ENCODE results near the gene DDX25. TPM values are rescaled to one million over a fixed set of nuclear protein-coding genes. Genes with fewer than 3 reads are reported as not detected.

DDX25 gene
- total RNA-seq, 1 experiment from 2014 or later, result 0.37 TPM

GRCh38 chr11:125975634-125976033, 71.3 kb downstream of the DDX25 start:
- no peaks in the 10 kb centered on the region for H3K27me3 ChIP-seq (ENCODE audit: insufficient read depth, low read length)
- intact Hi-C loops (cut with micrococcal nuclease), result no loop called here
- no TSS peak for BruUV-seq (replicated peaks)

GRCh38 chr11:125976156-125976555, 71.8 kb downstream of the DDX25 start:
- BruUV-seq (replicated peaks), result no TSS peak
- Histone ChIP-seq H3K4me1 (ENCODE audit: control insufficient read depth in 1 of 2, insufficient read depth in 2 of 2, low read length in 2 of 2) (no peaks in the 10 kb centered on the region), H3K4me2 (ENCODE audit: low read length) (no peak overlapping the region), H2AFZ (ENCODE audit: low read depth, low read length, poor library complexity, severe bottlenecking) (no peak overlapping the region), H3K79me2 (ENCODE audit: insufficient read depth, low read length) (no peaks in the 10 kb centered on the region), H4K20me1 (ENCODE audit: insufficient read depth) (no peaks in the 10 kb centered on the region), H3K9me3 (ENCODE audit: control insufficient read depth in 1 of 2, insufficient read depth in 1 of 2, low read depth in 1 of 2, low read length in 2 of 2) (no peaks in the 10 kb centered on the region), H3K4me3 (replicated peaks in 1 of 2; ENCODE audit: low read depth in 1 of 2, low read length in 2 of 2) (no peak overlapping the region), H3K36me3 (ENCODE audit: control insufficient read depth in 1 of 2, insufficient read depth in 2 of 2, low read length in 2 of 2) (no peaks in the 10 kb centered on the region), H3K9me2 (ENCODE audit: insufficient read depth) (no peaks in the 10 kb centered on the region), H3K27ac (ENCODE audit: low read depth, low read length) (no peak overlapping the region), H3K9ac (ENCODE audit: low read length) (no peak overlapping the region), H3K27me3 (ENCODE audit: insufficient read depth, low read length) (no peaks in the 10 kb centered on the region)
- no peak for DNase-seq (ENCODE audit: low read depth, low spot score)
- TF ChIP-seq SIN3A (IDR thresholded peaks at IDR 0.05; ENCODE audit: low read depth) (no peak), EGR1 (IDR thresholded peaks at IDR 0.05; ENCODE audit: low read depth) (no peak), ZFX (IDR thresholded peaks at IDR 0.05) (no peak), YY1 (IDR thresholded peaks at IDR 0.05; ENCODE audit: extremely low read depth, insufficient replicate concordance, low read depth, low read length) (no peak), MAX (IDR thresholded peaks at IDR 0.05) (no peak), CBX3 (IDR thresholded peaks at IDR 0.05; ENCODE audit: low read depth) (no peak), EZH2 (IDR thresholded peaks at IDR 0.05) (no peak), REST (IDR thresholded peaks at IDR 0.05; ENCODE audit: low read depth) (no peak), CEBPB (IDR thresholded peaks at IDR 0.05; ENCODE audit: low read depth) (no peak), SRF (IDR thresholded peaks at IDR 0.05; ENCODE audit: low read depth) (no peak), TCF7L2 (IDR thresholded peaks at IDR 0.05; ENCODE audit: borderline replicate concordance, extremely low read depth, insufficient read depth, insufficient read length) (no peak), ELF1 (IDR thresholded peaks at IDR 0.05; ENCODE audit: borderline replicate concordance, low read depth) (no peak), RAD21 (IDR thresholded peaks at IDR 0.05; ENCODE audit: low read depth) (no peak), SP1 (IDR thresholded peaks at IDR 0.05; ENCODE audit: low read depth) (no peak), FOSL1 (IDR thresholded peaks at IDR 0.05; ENCODE audit: low read depth) (no peak), POLR2AphosphoS5 (IDR thresholded peaks at IDR 0.05; ENCODE audit: low read depth, low read length) (no peak), JUND (IDR thresholded peaks at IDR 0.05) (no peak), POLR2A (IDR thresholded peaks at IDR 0.05; ENCODE audit: borderline replicate concordance, extremely low read depth, insufficient read depth, insufficient read length) (no peak)
- POLR2A ChIA-PET, result no interaction called here
- RAD21 ChIA-PET (ENCODE audit: low non-redundant PET in 1 of 2, low total read pairs in 2 of 2, uncharacterized antibody in 2 of 2, unreplicated experiment in 2 of 2), result no interaction called here
- no peak for ATAC-seq
- intact Hi-C loops (cut with micrococcal nuclease), result no loop called here
- CTCF ChIA-PET, result no interaction called here

More at GRCh38 chr11:125975634-125976033, 71.3 kb downstream of the DDX25 start:
- H3K27ac ChIP-seq (ENCODE audit: low read depth, low read length), result no peak overlapping the region
- ATAC-seq, result no peak
- no peak for DNase-seq (ENCODE audit: low read depth, low spot score)
- H3K4me1 ChIP-seq (ENCODE audit: control insufficient read depth in 1 of 2, insufficient read depth in 2 of 2, low read length in 2 of 2), result no peaks in the 10 kb centered on the region
- H3K9me2 ChIP-seq (ENCODE audit: insufficient read depth), result no peaks in the 10 kb centered on the region
- H3K9ac ChIP-seq (ENCODE audit: low read length), result no peak overlapping the region
- no peaks in the 10 kb centered on the region for H3K36me3 ChIP-seq (ENCODE audit: control insufficient read depth in 1 of 2, insufficient read depth in 2 of 2, low read length in 2 of 2)
- RAD21 ChIA-PET (ENCODE audit: low non-redundant PET in 1 of 2, low total read pairs in 2 of 2, uncharacterized antibody in 2 of 2, unreplicated experiment in 2 of 2), result no interaction called here
- POLR2A ChIA-PET, result no interaction called here
- no peak overlapping the region for H3K4me2 ChIP-seq (ENCODE audit: low read length)
- no peak for TF ChIP-seq SP1 (IDR thresholded peaks at IDR 0.05; ENCODE audit: low read depth)
- no peak for TF ChIP-seq SRF (IDR thresholded peaks at IDR 0.05; ENCODE audit: low read depth)
- TF ChIP-seq EZH2phosphoT487 (IDR thresholded peaks at IDR 0.05; ENCODE audit: borderline replicate concordance), result no peak
- no peak for TF ChIP-seq ZNF274 (IDR thresholded peaks at IDR 0.05; ENCODE audit: low read depth, low read length)
- no peaks in the 10 kb centered on the region for H3K9me3 ChIP-seq (ENCODE audit: control insufficient read depth in 1 of 2, insufficient read depth in 1 of 2, low read depth in 1 of 2, low read length in 2 of 2)
- no peak overlapping the region for H3K4me3 ChIP-seq (replicated peaks in 1 of 2; ENCODE audit: low read depth in 1 of 2, low read length in 2 of 2)
- no peaks in the 10 kb centered on the region for H3K79me2 ChIP-seq (ENCODE audit: insufficient read depth, low read length)
- H4K20me1 ChIP-seq (ENCODE audit: insufficient read depth), result no peaks in the 10 kb centered on the region
- CTCF ChIA-PET, result no interaction called here
- no peak overlapping the region for H2AFZ ChIP-seq (ENCODE audit: low read depth, low read length, poor library complexity, severe bottlenecking)
